Neural crest cell (in vitro differentiated cells): ENCODE data around the gene CNOT6. TPM values are rescaled to one million over a fixed set of nuclear protein-coding genes. Genes with fewer than 3 reads are reported as not detected.
"Not testable (repeated sequence)": the region's sequence is repeated elsewhere in the genome, so short reads cannot be mapped to it uniquely, and the experiment has no call there.

ENCODE experiments used
- DNase-seq: peaks from one replicate; pipeline ENCODE4 v3.0.0; 2021; ENCODE audit warnings: low read depth, mixed read lengths, low spot score
- H3K27ac Mint-ChIP-seq: one replicate; pipeline ENCODE4 v1.8.0; 2021; ENCODE audit warnings: mild to moderate bottlenecking, mixed read lengths; ENCODE audit not compliant: unreplicated experiment
- H3K27me3 Mint-ChIP-seq: 2 replicates; pipeline ENCODE4 v1.8.0; 2021; ENCODE audit warnings: low read depth, mild to moderate bottlenecking, mixed read lengths
- H3K36me3 Mint-ChIP-seq: 2 replicates; pipeline ENCODE4 v1.8.0; 2021; ENCODE audit warnings: low read depth, mild to moderate bottlenecking, mixed read lengths
- H3K4me1 Mint-ChIP-seq: 2 replicates; pipeline ENCODE4 v1.8.0; 2021; ENCODE audit warnings: mixed read lengths
- H3K4me3 Mint-ChIP-seq: one replicate; pipeline ENCODE4 v1.8.0; 2021; ENCODE audit warnings: mild to moderate bottlenecking, mixed read lengths
- H3K9me3 Mint-ChIP-seq: 2 replicates; pipeline ENCODE4 v1.8.0; 2021; ENCODE audit warnings: mixed read lengths
- total RNA-seq: library from RNA; stranded (reverse); gene quantifications from 2 replicates; pipeline ENCODE4 v1.2.1, GENCODE V29; 2021
- TF ChIP-seq, protein P1 (sequence below): fragments of 200-600 bp; sonication (generic); conservative IDR thresholded peaks from 2 replicates; pipeline ENCODE4 v1.5.0; 2021; ENCODE audit warnings: antibody characterized with exemption, mild to moderate bottlenecking

Gene CNOT6
- total RNA-seq, 1 donor from 2014 or later: 75.7 TPM

- Mint-ChIP-seq H3K27ac (no peak overlapping the region), H3K36me3 (no peaks in the 10 kb centered on the region), H3K4me3 (no peak overlapping the region), H3K9me3 (no peaks in the 10 kb centered on the region), H3K27me3 (peaks cover 13% of the 10 kb centered on the region), H3K4me1 (no peaks in the 10 kb centered on the region)
- DNase-seq: no peak
- TF ChIP-seq, protein P1, sequence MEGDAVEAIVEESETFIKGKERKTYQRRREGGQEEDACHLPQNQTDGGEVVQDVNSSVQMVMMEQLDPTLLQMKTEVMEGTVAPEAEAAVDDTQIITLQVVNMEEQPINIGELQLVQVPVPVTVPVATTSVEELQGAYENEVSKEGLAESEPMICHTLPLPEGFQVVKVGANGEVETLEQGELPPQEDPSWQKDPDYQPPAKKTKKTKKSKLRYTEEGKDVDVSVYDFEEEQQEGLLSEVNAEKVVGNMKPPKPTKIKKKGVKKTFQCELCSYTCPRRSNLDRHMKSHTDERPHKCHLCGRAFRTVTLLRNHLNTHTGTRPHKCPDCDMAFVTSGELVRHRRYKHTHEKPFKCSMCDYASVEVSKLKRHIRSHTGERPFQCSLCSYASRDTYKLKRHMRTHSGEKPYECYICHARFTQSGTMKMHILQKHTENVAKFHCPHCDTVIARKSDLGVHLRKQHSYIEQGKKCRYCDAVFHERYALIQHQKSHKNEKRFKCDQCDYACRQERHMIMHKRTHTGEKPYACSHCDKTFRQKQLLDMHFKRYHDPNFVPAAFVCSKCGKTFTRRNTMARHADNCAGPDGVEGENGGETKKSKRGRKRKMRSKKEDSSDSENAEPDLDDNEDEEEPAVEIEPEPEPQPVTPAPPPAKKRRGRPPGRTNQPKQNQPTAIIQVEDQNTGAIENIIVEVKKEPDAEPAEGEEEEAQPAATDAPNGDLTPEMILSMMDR: no peak
Observed at GRCh38 chr5:180469866-180470265, 24.3 kb upstream of the CNOT6 start.

GRCh38 chr5:180470361-180470760 is 23.8 kb upstream of the CNOT6 start:
- Mint-ChIP-seq H3K9me3 (no peaks in the 10 kb centered on the region), H3K4me3 (no peak overlapping the region), H3K36me3 (no peaks in the 10 kb centered on the region), H3K27me3 (peaks cover 13% of the 10 kb centered on the region), H3K27ac (no peak overlapping the region), H3K4me1 (no peaks in the 10 kb centered on the region)
- TF ChIP-seq, protein P1: no peak
- no peak for DNase-seq

GRCh38 chr5:180470966-180471582 is 23.1 kb upstream of the CNOT6 start:
- peak; percentile 74 for DNase-seq
- no peak overlapping the region for H3K27ac Mint-ChIP-seq
- no peaks in the 10 kb centered on the region for H3K9me3 Mint-ChIP-seq
- TF ChIP-seq, protein P1: peak; percentile 90
- H3K27me3 Mint-ChIP-seq: peaks cover 13% of the 10 kb centered on the region
- no peaks in the 10 kb centered on the region for H3K4me1 Mint-ChIP-seq
- H3K36me3 Mint-ChIP-seq: no peaks in the 10 kb centered on the region
- H3K4me3 Mint-ChIP-seq: no peak overlapping the region

DNA sequence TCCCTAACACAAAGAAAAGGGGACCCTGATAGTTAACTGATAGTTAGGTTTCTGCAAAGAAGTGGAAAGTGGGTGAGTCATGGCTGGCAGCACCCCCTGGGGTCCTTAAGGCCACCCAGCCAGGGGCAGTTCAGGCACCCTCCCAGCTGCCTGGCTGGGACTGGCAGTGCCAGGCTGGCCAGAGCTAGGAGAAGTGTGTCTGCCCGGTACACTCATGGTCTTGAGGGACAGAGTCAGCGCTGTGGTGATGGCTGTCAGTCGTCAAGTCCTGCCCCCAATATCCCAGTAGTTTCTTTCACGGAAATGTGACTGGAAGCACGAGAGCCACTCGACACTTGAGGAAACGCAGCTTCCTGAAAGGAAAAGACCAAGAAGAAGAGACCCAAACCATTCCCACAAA is 22.3 kb upstream of the CNOT6 start:
- H3K4me3 Mint-ChIP-seq: no peak overlapping the region
- peaks cover 13% of the 10 kb centered on the region for H3K27me3 Mint-ChIP-seq
- TF ChIP-seq, protein P1: no peak
- H3K27ac Mint-ChIP-seq: no peak overlapping the region
- H3K4me1 Mint-ChIP-seq: no peaks in the 10 kb centered on the region
- no peaks in the 10 kb centered on the region for H3K36me3 Mint-ChIP-seq
- H3K9me3 Mint-ChIP-seq: no peaks in the 10 kb centered on the region
- no peak for DNase-seq

DNA sequence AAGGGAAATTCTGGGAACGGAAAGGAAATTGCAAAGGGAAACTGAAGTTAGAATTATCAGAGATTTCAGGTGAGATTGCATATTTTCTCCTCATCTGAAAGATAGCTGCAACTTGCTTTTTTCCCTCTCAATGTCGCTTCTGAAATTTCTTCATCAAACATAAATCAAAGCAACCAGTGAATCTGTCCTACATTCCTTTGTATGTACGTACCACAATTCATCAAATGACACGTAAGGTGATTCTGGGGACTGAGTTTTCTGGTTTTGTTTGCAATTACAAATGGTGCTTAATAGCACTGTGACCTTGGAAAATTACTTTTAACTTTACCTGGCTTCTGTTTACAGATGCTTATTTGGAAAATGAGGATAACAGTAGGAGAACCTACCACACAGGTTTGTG is 21.9 kb upstream of the CNOT6 start:
- H3K27ac Mint-ChIP-seq: no peak overlapping the region

GRCh38 chr5:180473386-180473785 is 20.8 kb upstream of the CNOT6 start:
- H3K36me3 Mint-ChIP-seq, H3K4me3 Mint-ChIP-seq, H3K4me1 Mint-ChIP-seq, H3K27ac Mint-ChIP-seq, H3K9me3 Mint-ChIP-seq, DNase-seq: not testable (repeated sequence)
- H3K27me3 Mint-ChIP-seq: peaks cover 13% of the 10 kb centered on the region

More for the DNA sequence above, 21.9 kb upstream of the CNOT6 start:
- H3K36me3 Mint-ChIP-seq: no peaks in the 10 kb centered on the region
- peaks cover 13% of the 10 kb centered on the region for H3K27me3 Mint-ChIP-seq
- TF ChIP-seq, protein P1: no peak
- DNase-seq: no peak
- H3K4me1 Mint-ChIP-seq: no peaks in the 10 kb centered on the region
- no peaks in the 10 kb centered on the region for H3K9me3 Mint-ChIP-seq
- no peak overlapping the region for H3K4me3 Mint-ChIP-seq
